ENCODE data around the gene CST8. TPM values are rescaled to one million over a fixed set of nuclear protein-coding genes. Genes with fewer than 3 reads are reported as not detected.

The CST8 gene
- polyA plus RNA-seq, 1 donor (not counting 4 experiments of a cell fraction or from before 2014, with no cell fraction given): not detected

DNA sequence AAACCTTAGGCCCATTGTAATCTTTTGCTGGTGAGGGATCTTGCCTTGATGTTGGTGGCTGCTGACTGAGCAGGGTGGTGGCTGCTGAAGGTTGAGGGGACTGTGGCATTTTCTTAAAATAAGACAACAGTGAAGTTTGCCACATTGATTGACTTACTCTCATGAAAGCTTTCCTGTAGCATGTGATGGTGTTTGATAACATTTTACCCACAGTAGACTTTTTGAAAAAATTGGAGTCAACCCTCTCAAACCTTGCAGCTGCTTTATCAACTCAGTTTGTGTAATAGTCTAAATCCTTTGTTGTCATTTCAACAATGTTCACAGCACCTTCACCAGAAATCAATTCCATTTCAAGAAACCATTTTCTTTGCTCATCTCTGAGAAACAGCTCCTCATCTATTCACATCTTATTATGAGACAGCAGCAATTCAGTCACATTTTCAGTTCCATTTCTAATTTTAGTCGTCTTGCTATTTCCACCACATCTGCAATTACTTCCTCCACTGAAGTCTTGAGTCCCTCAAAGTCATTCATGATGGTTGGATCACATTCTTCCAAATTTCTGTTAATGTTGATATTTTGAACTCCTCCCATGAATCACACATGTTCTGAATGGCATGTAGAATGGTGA lies 40.1 kb downstream of the CST8 start:
- H3K27ac ChIP-seq (ENCODE audit: control insufficient read depth, insufficient read depth, low read length): no peak overlapping the region
- H2AFZ ChIP-seq (ENCODE audit: control insufficient read depth, low read length): no peak overlapping the region
- H3K4me3 ChIP-seq (ENCODE audit: control insufficient read depth in 2 of 3, extremely low read depth in 1 of 3, insufficient read depth in 2 of 3, low read depth in 1 of 3, low read length in 3 of 3): no peak overlapping the region
- no peaks in the 10 kb centered on the region for H3K27me3 ChIP-seq (ENCODE audit: control insufficient read depth, extremely low read depth, insufficient read depth, low read length)
- no peaks in the 10 kb centered on the region for H3K36me3 ChIP-seq (ENCODE audit: control insufficient read depth in 2 of 2, extremely low read depth in 1 of 2, insufficient read depth in 2 of 2, low read length in 2 of 2)
- H3K4me1 ChIP-seq (ENCODE audit: control insufficient read depth, extremely low read depth, insufficient read depth, low read length): no peaks in the 10 kb centered on the region
- dilution Hi-C loops (cut with MboI; ENCODE audit: extremely low pct_ligation_motif_present, low sequenced_read_pairs): no loop called here
- H3K9me3 ChIP-seq (ENCODE audit: control insufficient read depth, low read depth, low read length): peaks cover 5% of the 10 kb centered on the region
- TF ChIP-seq EZH2 (IDR thresholded peaks at IDR 0.05; ENCODE audit: low read length): no peak
- no peak for TF ChIP-seq CTCF (optimal IDR thresholded peaks at IDR 0.05 in 1 of 3, IDR thresholded peaks at IDR 0.05 in 1 of 3, conservative IDR thresholded peaks at IDR 0.05 in 1 of 3; ENCODE audit: extremely low read depth in 1 of 3, insufficient read depth in 2 of 3, low read length in 3 of 3)
- FAIRE-seq: no peak
- H4K20me1 ChIP-seq (ENCODE audit: control insufficient read depth, extremely low read depth, insufficient read depth, low read length): no peaks in the 10 kb centered on the region
- no peaks in the 10 kb centered on the region for H3K9me1 ChIP-seq (ENCODE audit: control insufficient read depth, extremely low read depth, insufficient read depth, low read length)
- DNase-seq (ENCODE audit: low read depth, low spot score): no peak
- H3K9ac ChIP-seq (ENCODE audit: control insufficient read depth, extremely low read depth, insufficient read depth, low read length): no peak overlapping the region
- H3K79me2 ChIP-seq (ENCODE audit: control insufficient read depth, insufficient read depth, low read length): no peaks in the 10 kb centered on the region
- no peak overlapping the region for H3K4me2 ChIP-seq (ENCODE audit: control insufficient read depth, extremely low read depth, insufficient read depth, low read depth, low read length)

- TF ChIP-seq EZH2 (IDR thresholded peaks at IDR 0.05; ENCODE audit: low read length) (no peak), CTCF (optimal IDR thresholded peaks at IDR 0.05 in 1 of 3, IDR thresholded peaks at IDR 0.05 in 1 of 3, conservative IDR thresholded peaks at IDR 0.05 in 1 of 3; ENCODE audit: extremely low read depth in 1 of 3, insufficient read depth in 2 of 3, low read length in 3 of 3) (no peak)
- Histone ChIP-seq H3K9ac (ENCODE audit: control insufficient read depth, extremely low read depth, insufficient read depth, low read length) (no peak overlapping the region), H3K79me2 (ENCODE audit: control insufficient read depth, insufficient read depth, low read length) (no peaks in the 10 kb centered on the region), H3K4me1 (ENCODE audit: control insufficient read depth, extremely low read depth, insufficient read depth, low read length) (no peaks in the 10 kb centered on the region), H3K4me3 (ENCODE audit: control insufficient read depth in 2 of 3, extremely low read depth in 1 of 3, insufficient read depth in 2 of 3, low read depth in 1 of 3, low read length in 3 of 3) (no peak overlapping the region), H3K9me3 (ENCODE audit: control insufficient read depth, low read depth, low read length) (peaks cover 2% of the 10 kb centered on the region), H3K9me1 (ENCODE audit: control insufficient read depth, extremely low read depth, insufficient read depth, low read length) (no peaks in the 10 kb centered on the region), H3K27me3 (ENCODE audit: control insufficient read depth, extremely low read depth, insufficient read depth, low read length) (no peaks in the 10 kb centered on the region), H2AFZ (ENCODE audit: control insufficient read depth, low read length) (no peak overlapping the region), H3K36me3 (ENCODE audit: control insufficient read depth in 2 of 2, extremely low read depth in 1 of 2, insufficient read depth in 2 of 2, low read length in 2 of 2) (no peaks in the 10 kb centered on the region), H3K4me2 (ENCODE audit: control insufficient read depth, extremely low read depth, insufficient read depth, low read depth, low read length) (no peak overlapping the region), H3K27ac (ENCODE audit: control insufficient read depth, insufficient read depth, low read length) (no peak overlapping the region), H4K20me1 (ENCODE audit: control insufficient read depth, extremely low read depth, insufficient read depth, low read length) (no peaks in the 10 kb centered on the region)
- FAIRE-seq: no peak
- no peak for DNase-seq (ENCODE audit: low read depth, low spot score)
- dilution Hi-C loops (cut with MboI; ENCODE audit: extremely low pct_ligation_motif_present, low sequenced_read_pairs): no loop called here
Measured at GRCh38 chr20:23532533-23532932, 41.6 kb downstream of the CST8 start.

Measured in keratinocyte (primary cell).